Measurements from ENCODE around the gene TMEM87A.
"Not testable (repeated sequence)": the region's sequence is repeated elsewhere in the genome, so short reads cannot be mapped to it uniquely, and the experiment has no call there.

The TMEM87A gene

DNA sequence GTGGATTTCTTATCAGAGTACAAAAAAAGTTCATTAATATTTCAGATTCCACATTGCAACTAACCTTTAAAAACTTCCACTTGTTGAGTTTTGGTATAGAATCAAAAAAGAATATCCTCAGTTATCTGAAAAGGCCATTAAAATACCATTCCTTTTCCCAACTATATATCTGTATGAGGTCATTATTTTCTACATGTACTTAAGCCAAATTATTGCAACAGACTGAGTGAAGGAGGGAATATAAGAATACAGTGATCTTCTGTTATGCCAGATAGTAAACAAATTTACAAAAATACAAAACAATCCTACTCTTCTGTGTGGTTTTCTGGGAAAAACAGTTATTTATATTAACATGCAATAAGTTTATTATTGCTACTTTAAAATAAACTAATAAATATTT lies 5.9 kb downstream of the TMEM87A start:
- H3K27me3 ChIP-seq (ENCODE audit: control insufficient read depth in 1 of 2, insufficient read depth in 2 of 2, low read length in 2 of 2) = no peaks in the 10 kb centered on the region
- peaks cover 21% of the 10 kb centered on the region for H3K4me1 ChIP-seq (ENCODE audit: insufficient read depth, low read length)
- no peak overlapping the region for H3K4me3 ChIP-seq (ENCODE audit: low read depth in 1 of 2, low read length in 2 of 2)
- H3K9me3 ChIP-seq (ENCODE audit: low read length) = no peaks in the 10 kb centered on the region
- peaks cover 37% of the 10 kb centered on the region for H3K36me3 ChIP-seq (ENCODE audit: insufficient read depth, low read length)
- H3K27ac ChIP-seq (ENCODE audit: low read depth, low read length) = no peak overlapping the region
- no peak overlapping the region for H3K9ac ChIP-seq (ENCODE audit: low read length)

DNA sequence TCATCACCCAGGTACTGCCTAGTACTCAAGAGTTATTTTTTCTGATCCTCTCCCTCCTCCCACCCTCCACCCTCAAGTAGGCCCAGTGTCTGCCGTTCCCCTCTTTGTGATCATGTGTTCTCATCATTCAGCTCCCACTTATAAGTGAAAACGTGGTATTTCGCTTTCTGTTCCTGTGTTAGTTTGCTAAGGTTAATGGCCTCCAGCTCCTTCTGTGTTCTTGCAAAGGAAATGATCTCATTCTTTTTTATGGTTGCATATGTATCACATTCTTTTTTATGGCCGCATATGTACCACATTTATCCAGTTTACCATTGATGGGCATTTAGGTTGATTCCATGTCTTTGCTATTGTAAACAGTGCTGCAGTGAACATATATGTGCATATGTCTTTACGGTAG lies 8.4 kb downstream of the TMEM87A start:
- Histone ChIP-seq H3K4me1 (ENCODE audit: insufficient read depth, low read length) (peaks cover 5% of the 10 kb centered on the region), H3K9ac (ENCODE audit: low read length) (no peak overlapping the region), H3K4me3 (ENCODE audit: low read depth in 1 of 2, low read length in 2 of 2) (no peak overlapping the region), H3K36me3 (ENCODE audit: insufficient read depth, low read length) (peaks cover 45% of the 10 kb centered on the region), H3K27ac (ENCODE audit: low read depth, low read length) (no peak overlapping the region), H3K27me3 (ENCODE audit: control insufficient read depth in 1 of 2, insufficient read depth in 2 of 2, low read length in 2 of 2) (no peaks in the 10 kb centered on the region), H3K9me3 (ENCODE audit: low read length) (no peaks in the 10 kb centered on the region)

DNA sequence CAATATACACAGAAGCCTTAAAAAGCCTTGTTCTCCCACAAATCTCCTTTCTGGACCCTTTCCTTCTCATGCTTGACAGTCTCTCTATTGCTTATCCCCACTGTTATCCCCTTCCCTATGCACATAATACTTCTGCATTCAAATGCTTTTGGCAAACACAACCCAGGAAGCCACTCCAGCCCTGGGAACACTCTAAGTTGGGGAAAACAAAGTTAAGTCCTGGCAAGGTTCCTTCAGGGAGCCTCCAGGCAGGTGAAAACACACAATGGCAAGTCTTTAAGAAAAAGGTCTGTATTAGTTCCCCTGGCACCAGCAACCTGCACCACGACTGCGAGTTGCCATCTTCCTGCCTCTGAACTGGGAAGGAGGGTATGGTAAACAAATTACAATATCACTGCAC lies 19.9 kb downstream of the TMEM87A start:
- peaks cover 8% of the 10 kb centered on the region for H3K36me3 ChIP-seq (ENCODE audit: insufficient read depth, low read length)
- H3K9me3 ChIP-seq (ENCODE audit: low read length) = no peaks in the 10 kb centered on the region
- H3K4me1 ChIP-seq (ENCODE audit: insufficient read depth, low read length) = no peaks in the 10 kb centered on the region
- H3K9ac ChIP-seq (ENCODE audit: low read length) = no peak overlapping the region
- no peak overlapping the region for H3K4me3 ChIP-seq (ENCODE audit: low read depth in 1 of 2, low read length in 2 of 2)
- H3K27ac ChIP-seq (ENCODE audit: low read depth, low read length) = no peak overlapping the region
- H3K27me3 ChIP-seq (ENCODE audit: control insufficient read depth in 1 of 2, insufficient read depth in 2 of 2, low read length in 2 of 2) = no peaks in the 10 kb centered on the region

DNA sequence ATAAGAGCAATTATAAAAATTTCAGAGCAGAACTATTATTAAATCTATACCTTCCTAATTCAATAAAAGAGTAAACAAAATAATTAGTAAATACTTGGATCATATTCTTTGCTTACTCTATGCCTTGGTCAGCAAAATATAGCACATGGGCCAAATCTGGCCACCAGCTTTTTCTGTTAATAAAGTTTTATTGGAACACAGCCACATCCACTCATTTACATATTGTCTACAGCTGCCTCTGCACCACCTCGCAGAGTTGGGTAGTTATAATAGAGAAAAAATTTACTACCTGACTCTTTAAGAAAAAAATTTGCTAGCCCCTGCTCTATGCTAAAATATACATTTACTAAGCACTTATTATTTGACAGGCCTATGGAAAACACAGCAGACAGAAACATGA lies 32.4 kb downstream of the TMEM87A start:
- Histone ChIP-seq H3K4me3 (ENCODE audit: low read depth in 1 of 2, low read length in 2 of 2) (no peak overlapping the region), H3K36me3 (ENCODE audit: insufficient read depth, low read length) (peaks cover 40% of the 10 kb centered on the region), H3K9ac (ENCODE audit: low read length) (no peak overlapping the region), H3K27me3 (ENCODE audit: control insufficient read depth in 1 of 2, insufficient read depth in 2 of 2, low read length in 2 of 2) (no peaks in the 10 kb centered on the region), H3K9me3 (ENCODE audit: low read length) (no peaks in the 10 kb centered on the region), H3K4me1 (ENCODE audit: insufficient read depth, low read length) (no peaks in the 10 kb centered on the region), H3K27ac (ENCODE audit: low read depth, low read length) (no peak overlapping the region)

DNA sequence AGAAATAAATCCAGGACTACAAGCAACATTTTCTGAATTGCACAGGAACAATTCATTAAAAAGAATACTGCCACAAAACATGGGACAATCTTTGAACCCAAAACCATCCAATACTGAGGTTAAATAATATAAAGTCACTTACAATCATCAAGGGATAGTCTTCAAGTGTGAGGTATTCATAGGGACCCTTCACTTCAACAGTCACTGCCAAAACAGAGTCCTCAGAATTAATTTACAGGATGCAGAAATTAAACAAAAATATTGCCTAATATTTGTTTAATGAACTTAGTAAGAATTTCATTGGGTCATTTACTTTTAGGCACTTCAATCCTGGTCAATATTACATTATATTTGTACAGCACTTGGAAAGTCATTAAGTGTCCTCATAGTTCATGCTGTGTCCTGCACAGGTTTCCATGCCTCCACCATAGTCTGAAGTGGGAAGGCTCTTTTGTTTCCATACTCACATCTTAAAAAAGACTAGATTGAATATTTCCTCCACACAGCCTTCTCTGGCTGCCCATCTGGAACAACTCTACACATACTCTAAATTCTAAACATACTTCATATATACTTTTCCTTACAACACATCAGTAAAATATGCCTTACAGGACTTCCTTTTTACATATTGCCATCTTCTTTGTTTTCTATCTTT lies 33.6 kb downstream of the TMEM87A start:
- Histone ChIP-seq H3K27ac (ENCODE audit: low read depth, low read length) (no peak overlapping the region), H3K27me3 (ENCODE audit: control insufficient read depth in 1 of 2, insufficient read depth in 2 of 2, low read length in 2 of 2) (no peaks in the 10 kb centered on the region), H3K9ac (ENCODE audit: low read length) (no peak overlapping the region), H3K4me3 (ENCODE audit: low read depth in 1 of 2, low read length in 2 of 2) (no peak overlapping the region), H3K9me3 (ENCODE audit: low read length) (no peaks in the 10 kb centered on the region), H3K36me3 (ENCODE audit: insufficient read depth, low read length) (peaks cover 50% of the 10 kb centered on the region), H3K4me1 (ENCODE audit: insufficient read depth, low read length) (no peaks in the 10 kb centered on the region)

DNA sequence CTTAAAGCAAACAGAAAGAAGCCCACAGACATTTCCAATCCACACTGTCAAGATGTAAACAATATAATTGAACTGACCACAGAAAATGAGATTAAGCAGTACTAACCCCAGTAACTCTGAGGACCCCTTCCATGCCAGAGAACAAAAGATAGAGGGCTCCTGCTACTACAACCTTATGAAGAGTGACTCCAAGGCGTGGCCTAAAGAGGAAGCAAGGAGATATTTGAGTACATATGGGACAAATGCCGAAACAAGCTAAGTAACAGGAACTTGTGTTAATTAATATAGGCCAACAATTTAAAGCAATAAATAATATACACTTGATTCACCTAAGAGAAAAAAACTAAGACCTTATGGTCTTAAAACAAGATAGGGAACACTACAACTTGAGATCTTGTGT lies 40.1 kb downstream of the TMEM87A start:
- Histone ChIP-seq H3K9me3 (ENCODE audit: low read length) (no peaks in the 10 kb centered on the region), H3K27me3 (ENCODE audit: control insufficient read depth in 1 of 2, insufficient read depth in 2 of 2, low read length in 2 of 2) (no peaks in the 10 kb centered on the region), H3K27ac (ENCODE audit: low read depth, low read length) (no peak overlapping the region), H3K4me1 (ENCODE audit: insufficient read depth, low read length) (no peaks in the 10 kb centered on the region), H3K36me3 (ENCODE audit: insufficient read depth, low read length) (peaks cover 69% of the 10 kb centered on the region), H3K9ac (ENCODE audit: low read length) (no peak overlapping the region), H3K4me3 (ENCODE audit: low read depth in 1 of 2, low read length in 2 of 2) (no peak overlapping the region)

DNA sequence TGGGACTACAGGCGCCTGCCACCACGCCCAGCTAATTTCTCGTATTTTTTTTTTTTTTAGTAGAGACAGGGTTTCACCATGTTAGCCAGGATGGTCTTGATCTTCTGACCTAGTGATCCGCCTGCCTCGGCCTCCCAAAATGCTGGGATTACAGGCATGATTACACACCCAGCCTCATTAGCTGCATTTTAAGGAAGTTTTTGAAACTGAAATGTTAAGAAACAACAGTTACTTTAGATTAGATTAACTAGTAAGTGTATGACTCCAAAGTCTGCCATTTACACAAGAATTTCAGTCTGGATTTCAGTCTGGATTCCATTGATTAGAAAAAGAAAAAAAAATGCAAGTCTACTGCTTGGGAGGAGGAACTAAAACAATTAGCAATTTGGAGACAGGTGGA lies 40.6 kb downstream of the TMEM87A start:
- H3K27me3 ChIP-seq (ENCODE audit: control insufficient read depth in 1 of 2, insufficient read depth in 2 of 2, low read length in 2 of 2) = no peaks in the 10 kb centered on the region
- H3K9me3 ChIP-seq (ENCODE audit: low read length) = no peaks in the 10 kb centered on the region
- H3K4me1 ChIP-seq (ENCODE audit: insufficient read depth, low read length) = no peaks in the 10 kb centered on the region
- H3K27ac ChIP-seq (ENCODE audit: low read depth, low read length) = no peak overlapping the region
- no peak overlapping the region for H3K4me3 ChIP-seq (ENCODE audit: low read depth in 1 of 2, low read length in 2 of 2)
- no peak overlapping the region for H3K9ac ChIP-seq (ENCODE audit: low read length)
- peaks cover 67% of the 10 kb centered on the region for H3K36me3 ChIP-seq (ENCODE audit: insufficient read depth, low read length)

DNA sequence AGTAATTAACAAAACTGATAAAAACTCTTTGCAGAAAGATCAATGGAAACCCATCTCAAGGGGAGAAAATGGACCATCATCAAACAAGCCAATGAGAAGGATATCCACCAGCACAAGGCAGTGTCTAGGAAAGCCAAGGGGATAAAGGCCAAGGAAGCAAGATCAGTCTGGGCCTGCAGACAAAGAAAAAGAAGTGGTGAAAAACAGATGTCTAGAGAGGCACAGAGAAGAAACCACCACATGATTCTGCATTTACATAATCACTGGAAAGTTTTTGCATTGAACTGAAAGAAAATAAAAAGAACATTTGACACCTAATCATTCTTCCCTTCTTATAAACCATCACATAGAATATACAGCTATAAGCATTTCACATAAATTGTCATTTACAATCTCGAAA lies 42.1 kb downstream of the TMEM87A start:
- Histone ChIP-seq H3K4me1 (ENCODE audit: insufficient read depth, low read length) (no peaks in the 10 kb centered on the region), H3K9me3 (ENCODE audit: low read length) (no peaks in the 10 kb centered on the region), H3K9ac (ENCODE audit: low read length) (no peak overlapping the region), H3K27me3 (ENCODE audit: control insufficient read depth in 1 of 2, insufficient read depth in 2 of 2, low read length in 2 of 2) (no peaks in the 10 kb centered on the region), H3K36me3 (ENCODE audit: insufficient read depth, low read length) (peaks cover 67% of the 10 kb centered on the region), H3K27ac (ENCODE audit: low read depth, low read length) (no peak overlapping the region), H3K4me3 (ENCODE audit: low read depth in 1 of 2, low read length in 2 of 2) (no peak overlapping the region)

DNA sequence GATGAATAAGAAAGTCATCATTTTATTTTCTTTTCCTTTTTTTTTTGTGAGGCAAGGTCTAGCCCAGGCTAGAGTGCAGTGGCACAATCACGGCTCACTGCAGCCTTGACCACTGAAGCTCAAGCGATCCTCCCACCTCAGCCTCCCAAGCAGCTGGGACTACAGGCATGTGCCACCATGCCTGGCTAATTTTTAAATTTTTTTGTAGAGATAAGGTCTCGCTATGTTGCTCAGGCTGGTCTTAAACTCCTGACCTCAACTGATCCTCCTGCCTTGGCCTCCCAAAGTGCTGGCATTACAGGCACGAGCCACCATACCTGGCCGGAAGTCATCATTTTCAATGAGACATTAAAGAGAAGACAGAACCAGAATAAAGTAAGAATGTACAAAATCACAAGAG lies 44.3 kb downstream of the TMEM87A start:
- not testable (repeated sequence) for H3K9me3 ChIP-seq (ENCODE audit: low read length); H3K4me3 ChIP-seq (ENCODE audit: low read depth in 1 of 2, low read length in 2 of 2); H3K4me1 ChIP-seq (ENCODE audit: insufficient read depth, low read length); H3K27ac ChIP-seq (ENCODE audit: low read depth, low read length); H3K9ac ChIP-seq (ENCODE audit: low read length); H3K27me3 ChIP-seq (ENCODE audit: control insufficient read depth in 1 of 2, insufficient read depth in 2 of 2, low read length in 2 of 2)
- peaks cover 76% of the 10 kb centered on the region for H3K36me3 ChIP-seq (ENCODE audit: insufficient read depth, low read length)

DNA sequence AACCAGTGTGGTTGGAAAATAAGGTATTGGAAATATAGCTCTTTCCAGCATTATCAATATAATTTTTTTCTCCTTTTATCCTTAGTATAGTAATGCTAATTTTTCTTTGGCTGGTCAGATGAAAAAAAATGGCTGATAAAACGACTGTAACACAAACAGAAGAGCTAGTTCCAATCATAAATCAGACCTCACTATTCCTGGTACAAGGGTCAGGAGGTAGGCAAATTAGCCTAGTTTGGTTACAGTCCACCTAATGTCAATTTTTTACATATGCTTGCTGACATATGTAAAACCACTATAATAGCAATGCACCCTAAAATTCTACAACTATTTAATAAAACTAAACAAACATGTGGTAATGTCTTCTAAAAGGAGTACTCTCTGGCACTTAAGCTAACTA lies 45.2 kb downstream of the TMEM87A start:
- H3K4me1 ChIP-seq (ENCODE audit: insufficient read depth, low read length) = no peaks in the 10 kb centered on the region

DNA sequence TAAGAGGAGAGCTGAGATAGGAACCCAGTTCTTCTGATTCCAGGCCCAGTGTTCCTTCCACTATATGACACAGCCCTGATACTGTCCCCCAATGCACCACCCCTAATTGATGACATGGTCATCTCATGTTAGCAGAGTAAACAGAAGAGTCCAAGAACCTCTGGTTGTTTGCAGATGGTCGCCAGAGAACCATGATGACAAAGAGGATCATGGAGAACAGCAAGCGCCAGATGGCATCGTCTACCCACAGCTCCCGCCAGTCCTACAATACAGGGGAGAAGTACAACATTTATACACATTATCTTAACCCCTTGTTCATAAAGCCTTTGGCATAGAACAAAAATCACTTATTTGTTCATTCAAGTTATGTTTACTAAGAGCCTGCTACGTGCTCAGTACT lies 46.6 kb downstream of the TMEM87A start:
- Histone ChIP-seq H3K4me1 (ENCODE audit: insufficient read depth, low read length) (no peaks in the 10 kb centered on the region), H3K9me3 (ENCODE audit: low read length) (no peaks in the 10 kb centered on the region), H3K27ac (ENCODE audit: low read depth, low read length) (no peak overlapping the region), H3K36me3 (ENCODE audit: insufficient read depth, low read length) (peaks cover 72% of the 10 kb centered on the region), H3K9ac (ENCODE audit: low read length) (no peak overlapping the region), H3K4me3 (ENCODE audit: low read depth in 1 of 2, low read length in 2 of 2) (no peak overlapping the region), H3K27me3 (ENCODE audit: control insufficient read depth in 1 of 2, insufficient read depth in 2 of 2, low read length in 2 of 2) (no peaks in the 10 kb centered on the region)

More for the DNA sequence above, 45.2 kb downstream of the TMEM87A start:
- Histone ChIP-seq H3K9me3 (ENCODE audit: low read length) (no peaks in the 10 kb centered on the region), H3K4me3 (ENCODE audit: low read depth in 1 of 2, low read length in 2 of 2) (no peak overlapping the region), H3K27ac (ENCODE audit: low read depth, low read length) (no peak overlapping the region), H3K36me3 (ENCODE audit: insufficient read depth, low read length) (peaks cover 76% of the 10 kb centered on the region), H3K9ac (ENCODE audit: low read length) (no peak overlapping the region), H3K27me3 (ENCODE audit: control insufficient read depth in 1 of 2, insufficient read depth in 2 of 2, low read length in 2 of 2) (no peaks in the 10 kb centered on the region)

DNA sequence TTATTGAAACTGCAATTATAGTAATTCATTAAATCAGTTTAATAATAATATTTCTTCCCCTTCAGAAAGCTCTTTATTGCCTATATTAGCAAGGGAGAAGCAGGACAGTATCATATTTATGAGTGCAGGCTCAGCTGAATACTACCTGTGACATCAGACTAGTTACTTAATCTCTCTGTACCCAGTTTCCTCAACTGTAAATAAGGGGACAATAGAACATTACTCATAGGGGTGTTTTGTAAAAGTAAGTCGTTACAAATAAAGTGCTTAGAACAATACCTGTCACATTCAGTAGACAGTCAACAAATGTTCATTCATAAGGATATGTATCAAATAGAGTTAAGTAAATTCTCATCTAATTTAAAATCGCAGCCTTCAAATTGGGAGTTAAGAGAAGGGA lies 53.0 kb downstream of the TMEM87A start:
- Histone ChIP-seq H3K27ac (ENCODE audit: low read depth, low read length) (no peak overlapping the region), H3K4me1 (ENCODE audit: insufficient read depth, low read length) (no peaks in the 10 kb centered on the region), H3K36me3 (ENCODE audit: insufficient read depth, low read length) (peaks cover 51% of the 10 kb centered on the region), H3K27me3 (ENCODE audit: control insufficient read depth in 1 of 2, insufficient read depth in 2 of 2, low read length in 2 of 2) (no peaks in the 10 kb centered on the region), H3K4me3 (ENCODE audit: low read depth in 1 of 2, low read length in 2 of 2) (no peak overlapping the region), H3K9me3 (ENCODE audit: low read length) (no peaks in the 10 kb centered on the region), H3K9ac (ENCODE audit: low read length) (no peak overlapping the region)
